Stomach (tissue), 9 donors: ENCODE results near the gene TET3. TPM values are rescaled to one million over a fixed set of nuclear protein-coding genes. Genes with fewer than 3 reads are reported as not detected.

Experiments
- DNase-seq, 2 donors: peaks; one replicate each; pipeline versions ENCODE4 v3.0.0 to v3.0.0-alpha.2; 2013 to 2019
- H3K27ac ChIP-seq, 5 donors: fragments of 200-600 bp in 4 of 5; sonication (generic) in 4 of 5; one replicate each; pipeline ENCODE4 v1.5.1; 2013 to 2019; ENCODE audit warnings: mild to moderate bottlenecking in 1 of 5, moderate library complexity in 1 of 5
- H3K27me3 ChIP-seq, 3 donors: fragments of 200-600 bp; sonication (generic); one replicate each; pipeline ENCODE4 v1.5.1; 2017 to 2019; ENCODE audit warnings: mixed run types in 1 of 3
- H3K36me3 ChIP-seq, 4 donors: fragments of 200-600 bp; sonication (generic); 1 replicate in 3 of 4; 2 replicates in 1 of 4; pipeline ENCODE4 v1.5.1; 2016 to 2019
- H3K4me1 ChIP-seq, 4 donors: fragments of 200-600 bp; sonication (generic); one replicate each; pipeline ENCODE4 v1.5.1; 2016 to 2019
- H3K4me3 ChIP-seq, 4 donors: fragments of 200-600 bp; sonication (generic) in 3 of 4; one replicate each; pipeline ENCODE4 v1.5.1; 2016 to 2019; ENCODE audit warnings: mild to moderate bottlenecking in 1 of 4
- H3K9me3 ChIP-seq, 4 donors: fragments of 200-600 bp; sonication (generic); one replicate each; pipeline ENCODE4 v1.5.1; 2016 to 2019
- EP300 ChIP-seq: sonication (generic); formaldehyde crosslinking; IDR thresholded peaks from one replicate; pipeline ENCODE4 v1.6.1; 2017; ENCODE audit warnings: antibody characterized with exemption
- POLR2A ChIP-seq, 4 donors: fragments of 450-650 bp; IDR thresholded peaks; one replicate each; pipeline ENCODE4 v1.6.1; 2016; ENCODE audit warnings: antibody characterized with exemption in 4 of 4, control low read depth in 2 of 4, mild to moderate bottlenecking in 1 of 4, moderate library complexity in 1 of 4
- POLR2AphosphoS5 ChIP-seq, 3 donors: sonication (generic); formaldehyde crosslinking; IDR thresholded peaks; one replicate each; pipeline ENCODE4 v1.6.1; 2016; ENCODE audit warnings: antibody characterized with exemption in 3 of 3
- WGBS, 5 donors: extraction: QIAGEN DNeasy Blood & Tissue Kit in 3 of 5; methylation state at CpG; one replicate each; pipeline versions ENCODE4 v1.1.5 to v1.1.7; 2013 to 2018; 5-methylcytosine and 5-hydroxymethylcytosine counted together
- intact Hi-C: fragments of 100-400 bp; cut with DNase I; formaldehyde crosslinking; loops from one replicate; pipeline ENCODE4 v1.15.1; 2023; ENCODE audit warnings: low total_unique reads
- polyA plus RNA-seq, 3 donors: library from polyadenylated mRNA; stranded (reverse); fragments of 200-250 nt; gene quantifications; one replicate each; pipeline ENCODE4 v1.2.3, GENCODE V29; 2013
- total RNA-seq, 5 donors: library from RNA; depleted of rRNA; stranded (reverse); fragments of >200 nt; gene quantifications; one replicate each; pipeline versions ENCODE4 v1.1.0 to v1.2.3, GENCODE V29; 2014 to 2016
- TF ChIP-seq, protein P1 (sequence below), 7 experiments: fragments of 450-650 bp in 4 of 7; fragments of 200-600 bp in 3 of 7; sonication (generic) in 3 of 7; IDR thresholded peaks; one replicate each; pipeline ENCODE4 v1.5.1; 2016 to 2019; ENCODE audit warnings: antibody characterized with exemption in 7 of 7, control low read depth in 2 of 7, mild to moderate bottlenecking in 1 of 7
- donor health status: healthy with polysubstance abuse.
- donor health status: Bipolar disorder and iron deficiency.
- donor health status: healthy.

TET3 gene
- total and polyA plus RNA-seq, 8 donors = 1.7 to 31.5 (median 15.6) TPM

DNA sequence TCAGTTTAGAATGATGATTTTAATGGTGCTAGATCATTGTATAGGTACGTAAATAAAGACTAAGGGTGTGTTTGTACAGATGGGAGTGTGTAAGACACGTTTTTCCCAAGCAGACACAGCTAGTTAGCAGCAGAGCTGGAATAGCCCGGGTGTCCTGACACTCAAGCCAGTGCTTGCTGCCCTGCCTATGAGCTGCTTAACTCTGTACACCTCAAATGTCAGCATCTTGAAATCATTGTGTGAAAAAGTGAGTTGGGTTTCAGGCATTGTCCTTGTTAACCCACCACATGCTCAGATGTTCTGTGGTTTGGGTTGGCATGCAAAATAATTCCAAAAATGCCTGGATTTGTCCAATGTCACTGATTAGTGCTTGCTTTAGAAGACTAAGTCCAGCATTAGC is 13.0 kb upstream of the TET3 start:
- WGBS, 5 donors = 36 to 52% (median 39%) methylated on average over 3 of the region's 3 CpGs
- peak overlapping the region in 3 of 5 donors; percentile 38 to 70 (median 60) for H3K27ac ChIP-seq
- no peak for TF ChIP-seq EP300
- no peak for TF ChIP-seq POLR2A (IDR thresholded peaks at IDR 0.05)
- TF ChIP-seq, protein P1, sequence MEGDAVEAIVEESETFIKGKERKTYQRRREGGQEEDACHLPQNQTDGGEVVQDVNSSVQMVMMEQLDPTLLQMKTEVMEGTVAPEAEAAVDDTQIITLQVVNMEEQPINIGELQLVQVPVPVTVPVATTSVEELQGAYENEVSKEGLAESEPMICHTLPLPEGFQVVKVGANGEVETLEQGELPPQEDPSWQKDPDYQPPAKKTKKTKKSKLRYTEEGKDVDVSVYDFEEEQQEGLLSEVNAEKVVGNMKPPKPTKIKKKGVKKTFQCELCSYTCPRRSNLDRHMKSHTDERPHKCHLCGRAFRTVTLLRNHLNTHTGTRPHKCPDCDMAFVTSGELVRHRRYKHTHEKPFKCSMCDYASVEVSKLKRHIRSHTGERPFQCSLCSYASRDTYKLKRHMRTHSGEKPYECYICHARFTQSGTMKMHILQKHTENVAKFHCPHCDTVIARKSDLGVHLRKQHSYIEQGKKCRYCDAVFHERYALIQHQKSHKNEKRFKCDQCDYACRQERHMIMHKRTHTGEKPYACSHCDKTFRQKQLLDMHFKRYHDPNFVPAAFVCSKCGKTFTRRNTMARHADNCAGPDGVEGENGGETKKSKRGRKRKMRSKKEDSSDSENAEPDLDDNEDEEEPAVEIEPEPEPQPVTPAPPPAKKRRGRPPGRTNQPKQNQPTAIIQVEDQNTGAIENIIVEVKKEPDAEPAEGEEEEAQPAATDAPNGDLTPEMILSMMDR (IDR thresholded peaks at IDR 0.05) = no peak

DNA sequence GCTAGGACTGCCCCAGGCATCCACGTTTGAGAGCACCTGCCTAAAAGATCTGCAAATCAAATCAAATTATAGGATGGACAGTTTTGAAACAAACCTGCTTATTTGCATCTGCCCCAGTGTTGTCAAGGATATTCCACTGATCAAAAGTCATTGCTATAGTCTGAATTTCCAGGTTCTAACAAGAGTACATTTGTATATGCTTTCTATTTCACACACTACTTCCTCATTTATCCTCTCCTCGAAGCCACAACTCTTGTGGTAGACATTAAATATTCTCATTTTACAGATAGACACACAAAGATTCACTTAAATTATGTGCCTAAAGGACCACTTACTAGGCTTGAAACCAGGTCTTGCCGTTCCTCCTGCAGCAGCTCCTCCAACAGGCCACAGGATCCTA is 11.9 kb upstream of the TET3 start:
- no peak for DNase-seq
- no peak for TF ChIP-seq POLR2AphosphoS5 (IDR thresholded peaks at IDR 0.05)
- TF ChIP-seq, protein P1 (IDR thresholded peaks at IDR 0.05) = no peak
- no peak for TF ChIP-seq EP300
- no peak for TF ChIP-seq POLR2A (IDR thresholded peaks at IDR 0.05)
- Histone ChIP-seq H3K27ac (peak overlapping the region in 1 of 5 donors; percentile 38), H3K4me3 (no peak overlapping the region), H3K4me1 (peaks cover 23 to 47% (median 33%) of the 10 kb centered on the region in 4 donors), H3K36me3 (no peaks in the 10 kb centered on the region), H3K27me3 (no peaks in the 10 kb centered on the region), H3K9me3 (no peaks in the 10 kb centered on the region)
- 42 to 62% (median 52%) methylated on average over 3 of the region's 3 CpGs for WGBS, 5 donors
- intact Hi-C loops = no loop called here

More for the DNA sequence above, 13.0 kb upstream of the TET3 start:
- H3K27me3 ChIP-seq = no peaks in the 10 kb centered on the region
- H3K4me3 ChIP-seq = no peak overlapping the region
- H3K36me3 ChIP-seq = no peaks in the 10 kb centered on the region
- peaks cover 23 to 47% (median 33%) of the 10 kb centered on the region in 4 donors for H3K4me1 ChIP-seq
- no peak for DNase-seq
- intact Hi-C loops = no loop called here
- H3K9me3 ChIP-seq = no peaks in the 10 kb centered on the region

DNA sequence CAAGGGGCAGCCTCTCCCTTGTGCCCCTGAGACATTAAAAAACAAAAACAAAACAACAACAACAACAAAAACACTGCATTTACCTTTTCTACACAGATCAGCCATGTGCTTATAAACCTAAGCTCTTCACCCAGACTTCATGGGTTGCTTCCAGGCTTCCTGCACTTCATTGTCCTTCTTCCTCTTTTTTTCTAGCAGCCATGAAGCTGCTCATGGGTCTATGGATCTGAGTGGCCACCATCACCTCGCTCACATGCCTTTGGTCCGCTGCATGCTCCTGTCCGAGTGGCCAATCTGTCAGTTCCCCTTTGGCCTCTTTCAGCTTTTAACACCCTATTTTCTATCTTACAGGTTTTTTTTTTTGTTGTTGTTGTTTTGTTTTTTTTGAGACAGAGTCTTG is 9.0 kb upstream of the TET3 start:
- intact Hi-C loops = no loop called here

DNA sequence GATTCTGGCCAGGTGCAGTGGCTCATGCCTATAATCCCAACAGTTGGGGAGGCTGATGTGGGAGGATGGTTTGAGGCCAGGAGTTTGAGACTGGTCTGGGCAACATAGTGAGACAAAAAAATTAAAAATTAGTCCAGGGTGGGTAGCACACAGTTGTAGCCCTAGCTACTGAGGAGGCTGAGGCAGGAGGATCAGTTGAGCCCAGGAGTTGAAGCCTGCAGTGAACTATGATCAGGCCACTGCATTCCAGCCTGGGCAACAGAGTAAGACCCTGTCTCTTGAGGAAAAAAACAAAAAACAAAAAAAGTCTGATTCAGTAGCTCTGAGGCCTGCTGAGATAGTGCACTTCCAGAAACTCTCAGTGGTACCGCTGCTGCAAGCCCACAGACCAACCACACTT is 7.9 kb upstream of the TET3 start:
- intact Hi-C loops = no loop called here
- WGBS, 5 donors = 85 to 100% (median 92%) methylated on average over 1 of the region's 1 CpG
- Histone ChIP-seq H3K4me3 (no peak overlapping the region), H3K4me1 (peaks cover 8 to 56% (median 39%) of the 10 kb centered on the region in 4 donors), H3K27ac (no peak overlapping the region), H3K27me3 (no peaks in the 10 kb centered on the region), H3K36me3 (no peaks in the 10 kb centered on the region), H3K9me3 (no peaks in the 10 kb centered on the region)
- TF ChIP-seq POLR2AphosphoS5 (IDR thresholded peaks at IDR 0.05) = no peak
- TF ChIP-seq, protein P1 (IDR thresholded peaks at IDR 0.05) = no peak
- no peak for TF ChIP-seq POLR2A (IDR thresholded peaks at IDR 0.05)
- TF ChIP-seq EP300 = no peak
- no peak for DNase-seq

More for the DNA sequence above, 9.0 kb upstream of the TET3 start:
- 88 to 91% (median 90%) methylated on average over 3 of the region's 3 CpGs for WGBS, 5 donors
- DNase-seq = no peak
- no peak for TF ChIP-seq POLR2A (IDR thresholded peaks at IDR 0.05)
- TF ChIP-seq, protein P1 (IDR thresholded peaks at IDR 0.05) = no peak
- TF ChIP-seq POLR2AphosphoS5 (IDR thresholded peaks at IDR 0.05) = no peak
- TF ChIP-seq EP300 = no peak
- no peaks in the 10 kb centered on the region for H3K9me3 ChIP-seq
- H3K27me3 ChIP-seq = no peaks in the 10 kb centered on the region
- H3K4me3 ChIP-seq = no peak overlapping the region
- peaks cover 14 to 56% (median 39%) of the 10 kb centered on the region in 4 donors for H3K4me1 ChIP-seq
- H3K27ac ChIP-seq = no peak overlapping the region
- no peaks in the 10 kb centered on the region for H3K36me3 ChIP-seq
